Fibroblast of peridontal ligament (primary cell): Measurements from ENCODE around the gene TIGIT.
"Not testable (repeated sequence)": the region's sequence is repeated elsewhere in the genome, so short reads cannot be mapped to it uniquely, and the experiment has no call there.

Source experiments
- DNase-seq: peaks from one replicate; pipeline ENCODE4 v3.0.0-alpha.2; 2010; ENCODE audit errors: extremely low read depth

The TIGIT gene

GRCh38 chr3:114293838-114294535 is at the start of gene TIGIT:
Gene TIGIT, plus strand, starts transcription at chr3:114294028. Its CDS starts 34 bp downstream, at chr3:114294062.
- no peak for DNase-seq

- DNase-seq = no peak
Measured at GRCh38 chr3:114252954-114253353, 40.9 kb upstream of the TIGIT start.

GRCh38 chr3:114253505-114253904 is 40.3 kb upstream of the TIGIT start:
- DNase-seq = no peak

GRCh38 chr3:114259566-114259965 is 34.3 kb upstream of the TIGIT start:
- no peak for DNase-seq

GRCh38 chr3:114260152-114260551 is 33.7 kb upstream of the TIGIT start:
- DNase-seq = no peak

- no peak for DNase-seq
Measured at GRCh38 chr3:114270019-114270418, 23.8 kb upstream of the TIGIT start.

GRCh38 chr3:114272271-114272670 is 21.6 kb upstream of the TIGIT start:
- DNase-seq = no peak

- DNase-seq = peak; percentile 25
Measured at GRCh38 chr3:114274929-114275328, 18.9 kb upstream of the TIGIT start.

- DNase-seq = not testable (repeated sequence)
Measured at GRCh38 chr3:114276856-114277255, 17.0 kb upstream of the TIGIT start.

- DNase-seq = no peak
Measured at GRCh38 chr3:114284644-114285043, 9.2 kb upstream of the TIGIT start.

- no peak for DNase-seq
Measured at GRCh38 chr3:114285648-114286230, 8.1 kb upstream of the TIGIT start.

- no peak for DNase-seq
Measured at GRCh38 chr3:114286266-114286665, 7.6 kb upstream of the TIGIT start.

- DNase-seq = peak; percentile 16
Measured at GRCh38 chr3:114290911-114291901, 2.6 kb upstream of the TIGIT start.

- no peak for DNase-seq
Measured at GRCh38 chr3:114294940-114295480, 1.2 kb downstream of the TIGIT start.

- DNase-seq = no peak
Measured at GRCh38 chr3:114295946-114296345, 2.1 kb downstream of the TIGIT start.

GRCh38 chr3:114299421-114299820 is 5.6 kb downstream of the TIGIT start:
- no peak for DNase-seq

- no peak for DNase-seq
Measured at GRCh38 chr3:114299941-114300624, 6.3 kb downstream of the TIGIT start.

- no peak for DNase-seq
Measured at GRCh38 chr3:114307222-114307830, 13.5 kb downstream of the TIGIT start.

GRCh38 chr3:114307832-114308231 is 14.0 kb downstream of the TIGIT start:
- no peak for DNase-seq

GRCh38 chr3:114308377-114308776 is 14.5 kb downstream of the TIGIT start:
- DNase-seq = no peak

GRCh38 chr3:114308830-114309229 is 15.0 kb downstream of the TIGIT start:
- DNase-seq = no peak
